HepG2 (cell line): ENCODE measurements around the gene NMBR. TPM values are rescaled to one million over a fixed set of nuclear protein-coding genes. Genes with fewer than 3 reads are reported as not detected.

Experiments used
- CCAR2 ChIP-seq: fragments of 200-400 bp; formaldehyde crosslinking; optimal IDR thresholded peaks from 2 replicates; pipeline ENCODE3; 2018; ENCODE audit warnings: low read depth, mild to moderate bottlenecking, low read length, moderate library complexity
- CREM ChIP-seq, 2 experiments: sonication (generic) in 1 of 2; formaldehyde crosslinking in 1 of 2; IDR thresholded peaks; 2 replicates each; pipeline versions ENCODE4 v1.4.0 to v1.6.1; 2016 to 2020; ENCODE audit warnings: antibody characterized with exemption in 1 of 2, mild to moderate bottlenecking in 1 of 2, missing genetic modification reagents in 1 of 2
- ELF4 ChIP-seq: sonication (generic); formaldehyde crosslinking; IDR thresholded peaks from 2 replicates; pipeline ENCODE4 v1.5.0; 2020; ENCODE audit warnings: missing genetic modification reagents, mild to moderate bottlenecking, moderate library complexity, borderline replicate concordance
- EP300 ChIP-seq, 3 experiments: sonication (generic) in 1 of 3; formaldehyde crosslinking in 1 of 3; IDR thresholded peaks; 2 replicates each; pipeline versions ENCODE4 v1.5.1 to v1.6.1; 2011 to 2020; ENCODE audit warnings: low read depth in 2 of 3, low read length in 2 of 3, borderline replicate concordance in 1 of 3, improper control_type of control experiment in 1 of 3, mild to moderate bottlenecking in 1 of 3, missing genetic modification reagents in 1 of 3, moderate library complexity in 1 of 3
- GTF3A ChIP-seq: sonication (generic); formaldehyde crosslinking; conservative IDR thresholded peaks from 2 replicates; pipeline ENCODE4 v1.4.0; 2020; ENCODE audit warnings: mild to moderate bottlenecking, missing genetic modification reagents
- NR2F1 ChIP-seq, 2 experiments: fragments of 450-650 bp in 1 of 2; formaldehyde crosslinking in 1 of 2; IDR thresholded peaks; 2 replicates each; pipeline versions ENCODE4 v1.5.0 to v1.6.1; 2016 to 2020; ENCODE audit warnings: mild to moderate bottlenecking in 1 of 2, missing compliant biosample characterization in 1 of 2, missing genetic modification reagents in 1 of 2, moderate library complexity in 1 of 2
- SMAD1 ChIP-seq: sonication (generic); formaldehyde crosslinking; IDR thresholded peaks from 2 replicates; pipeline ENCODE4 v1.4.0; 2020; ENCODE audit warnings: missing genetic modification reagents, low read depth, mild to moderate bottlenecking, borderline replicate concordance
- SNAPC2 ChIP-seq: sonication (generic); formaldehyde crosslinking; IDR thresholded peaks from 2 replicates; pipeline ENCODE4 v1.8.1; 2022; ENCODE audit warnings: mild to moderate bottlenecking, missing genetic modification reagents
- SRY ChIP-seq: sonication (generic); formaldehyde crosslinking; IDR thresholded peaks from 2 replicates; pipeline ENCODE4 v1.8.0; 2022; ENCODE audit warnings: mild to moderate bottlenecking, missing genetic modification reagents
- ZNF138 ChIP-seq: sonication (generic); formaldehyde crosslinking; IDR thresholded peaks from 2 replicates; pipeline ENCODE4 v1.5.0; 2020; ENCODE audit warnings: mild to moderate bottlenecking, low read depth, missing genetic modification reagents
- ZNF143 ChIP-seq: sonication (generic); formaldehyde crosslinking; IDR thresholded peaks from 2 replicates; pipeline ENCODE4 v1.4.0; 2020; ENCODE audit warnings: missing genetic modification reagents
- ZNF282 ChIP-seq: fragments of 450-650 bp; IDR thresholded peaks from 2 replicates; pipeline ENCODE4 v1.6.1; 2018; ENCODE audit not compliant: partially characterized antibody
- ZNF333 ChIP-seq: sonication (generic); formaldehyde crosslinking; IDR thresholded peaks from 2 replicates; pipeline ENCODE4 v1.4.0; 2020; ENCODE audit warnings: mild to moderate bottlenecking, missing genetic modification reagents, borderline replicate concordance
- ZNF337 ChIP-seq: sonication (generic); formaldehyde crosslinking; IDR thresholded peaks from 2 replicates; pipeline ENCODE4 v1.5.1; 2020; ENCODE audit warnings: missing genetic modification reagents, low read depth, mild to moderate bottlenecking, borderline replicate concordance
- ZNF547 ChIP-seq: sonication (generic); formaldehyde crosslinking; IDR thresholded peaks from 2 replicates; pipeline ENCODE4 v1.5.1; 2020; ENCODE audit warnings: mild to moderate bottlenecking, missing genetic modification reagents
- polyA plus RNA-seq, 8 experiments: library from polyadenylated mRNA; depleted of rRNA in 3 of 8; stranded (reverse) in 7 of 8; unstranded in 1 of 8; fragments of >200 nt; fragmentation: Illumina TruSeq in 4 of 8; extraction: Trizol in 4 of 8; gene quantifications; 2 replicates each; pipeline versions ENCODE4 v1.2.1 to v1.2.3, GENCODE V29; 2011 to 2016; ENCODE audit warnings: low read depth in 4 of 8, missing spikeins in 1 of 8, mixed read lengths in 1 of 8; ENCODE audit not compliant: insufficient read depth in 1 of 8
- total RNA-seq, 5 experiments: library from RNA; depleted of rRNA; stranded (reverse); fragments of >200 nt; fragmentation: Illumina TruSeq; extraction: Trizol; gene quantifications; 2 replicates each; pipeline ENCODE4 v1.2.3, GENCODE V29; 2016; ENCODE audit warnings: low read depth in 1 of 5
- TF ChIP-seq, protein P1 (sequence below): sonication (generic); formaldehyde crosslinking; IDR thresholded peaks from 2 replicates; pipeline ENCODE4 v1.4.0; 2020; ENCODE audit warnings: missing genetic modification reagents
- TF ChIP-seq, protein P2 (sequence below): sonication (generic); formaldehyde crosslinking; IDR thresholded peaks from 2 replicates; pipeline ENCODE4 v1.5.1; 2020; ENCODE audit warnings: mild to moderate bottlenecking, missing genetic modification reagents
- TF ChIP-seq, protein P3 (sequence below): sonication (generic); formaldehyde crosslinking; IDR thresholded peaks from 2 replicates; pipeline ENCODE4 v1.4.0; 2020; ENCODE audit warnings: missing genetic modification reagents
- TF ChIP-seq, protein P4 (sequence below): sonication (generic); formaldehyde crosslinking; IDR thresholded peaks from 2 replicates; pipeline ENCODE4 v1.4.0; 2020; ENCODE audit warnings: missing genetic modification reagents

Gene NMBR
- total and polyA plus RNA-seq, 2 of the 13 experiments (the other 11 are each of a cell fraction or from before 2014, with no cell fraction given): not detected

DNA sequence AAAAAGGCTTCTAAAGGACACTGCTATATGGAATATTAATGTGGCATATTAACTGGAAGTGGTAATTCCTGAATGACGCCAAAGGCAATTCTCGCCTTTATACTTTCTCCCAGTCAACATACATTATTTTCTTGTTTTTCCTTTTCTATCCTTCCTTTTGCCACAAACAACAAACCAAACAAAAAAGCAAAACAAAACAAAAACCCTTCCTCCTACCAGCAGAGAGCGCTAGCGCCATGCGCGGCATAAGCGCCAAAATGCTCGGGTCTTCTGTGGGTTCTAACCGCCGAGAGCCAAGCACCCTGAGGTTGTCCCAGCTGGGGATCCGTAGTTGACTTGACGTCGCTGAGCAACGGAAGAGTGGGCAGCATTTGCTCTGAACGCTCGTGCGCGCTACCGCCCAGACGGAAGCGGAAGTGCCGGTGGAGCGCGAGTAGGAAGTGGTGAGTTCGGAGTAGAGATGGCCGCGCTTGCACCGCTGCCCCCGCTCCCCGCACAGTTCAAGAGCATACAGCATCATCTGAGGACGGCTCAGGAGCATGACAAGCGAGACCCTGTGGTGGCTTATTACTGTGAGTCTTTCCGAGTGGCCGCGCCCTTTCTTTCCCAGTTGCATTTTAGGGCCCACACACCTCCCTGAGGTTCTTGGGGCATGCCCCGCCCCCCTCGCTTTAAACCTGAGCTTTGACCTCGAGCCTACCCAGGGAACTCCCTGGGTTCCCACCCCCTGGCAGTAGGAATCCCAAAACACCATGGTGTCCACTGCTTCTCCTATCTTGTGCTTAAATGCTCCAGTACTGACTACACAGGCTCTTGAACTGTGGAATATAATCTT is at the start of gene NMBR, which contains the start of gene VTA1 (continued):
- TF ChIP-seq EP300 (IDR thresholded peaks at IDR 0.05; ENCODE audit: low read depth in 2 of 2, low read length in 2 of 2) (peak in 1 of 2 experiments; percentile 62; a peak in 2 of 4 replicates), EP300 (CRISPR knock-in tag; IDR thresholded peaks at IDR 0.05; ENCODE audit: borderline replicate concordance) (peak; percentile 57), ZNF282 (no peak), CCAR2 (peak; percentile 91), SRY (0 out of 2 replicates have a peak, but pooled peaks have one; percentile 73), GTF3A (CRISPR knock-in tag) (peak; percentile 98), ZNF547 (CRISPR knock-in tag) (peak; percentile 90), ZNF333 (CRISPR knock-in tag) (no peak; the same call in 1 of the 2 replicates), ZNF337 (CRISPR knock-in tag) (no peak), ZNF138 (CRISPR knock-in tag) (no peak), ZNF143 (peak; percentile 57), SMAD1 (peak; percentile 95; the same call in 1 of the 2 replicates), SNAPC2 (CRISPR knock-in tag) (peak; percentile 73; the same call in 1 of the 2 replicates), ELF4 (CRISPR knock-in tag) (peak; percentile 99), CREM (IDR thresholded peaks at IDR 0.05) (peak; percentile 91), CREM (CRISPR knock-in tag; IDR thresholded peaks at IDR 0.05) (no peak), NR2F1 (CRISPR knock-in tag; IDR thresholded peaks at IDR 0.05) (peak; percentile 48 to 80; a peak in 3 of 4 replicates)
- TF ChIP-seq, protein P1, sequence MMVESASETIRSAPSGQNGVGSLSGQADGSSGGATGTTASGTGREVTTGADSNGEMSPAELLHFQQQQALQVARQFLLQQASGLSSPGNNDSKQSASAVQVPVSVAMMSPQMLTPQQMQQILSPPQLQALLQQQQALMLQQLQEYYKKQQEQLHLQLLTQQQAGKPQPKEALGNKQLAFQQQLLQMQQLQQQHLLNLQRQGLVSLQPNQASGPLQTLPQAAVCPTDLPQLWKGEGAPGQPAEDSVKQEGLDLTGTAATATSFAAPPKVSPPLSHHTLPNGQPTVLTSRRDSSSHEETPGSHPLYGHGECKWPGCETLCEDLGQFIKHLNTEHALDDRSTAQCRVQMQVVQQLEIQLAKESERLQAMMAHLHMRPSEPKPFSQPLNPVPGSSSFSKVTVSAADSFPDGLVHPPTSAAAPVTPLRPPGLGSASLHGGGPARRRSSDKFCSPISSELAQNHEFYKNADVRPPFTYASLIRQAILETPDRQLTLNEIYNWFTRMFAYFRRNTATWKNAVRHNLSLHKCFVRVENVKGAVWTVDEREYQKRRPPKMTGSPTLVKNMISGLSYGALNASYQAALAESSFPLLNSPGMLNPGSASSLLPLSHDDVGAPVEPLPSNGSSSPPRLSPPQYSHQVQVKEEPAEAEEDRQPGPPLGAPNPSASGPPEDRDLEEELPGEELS (CRISPR knock-in tag): peak; percentile 90
- TF ChIP-seq, protein P2, sequence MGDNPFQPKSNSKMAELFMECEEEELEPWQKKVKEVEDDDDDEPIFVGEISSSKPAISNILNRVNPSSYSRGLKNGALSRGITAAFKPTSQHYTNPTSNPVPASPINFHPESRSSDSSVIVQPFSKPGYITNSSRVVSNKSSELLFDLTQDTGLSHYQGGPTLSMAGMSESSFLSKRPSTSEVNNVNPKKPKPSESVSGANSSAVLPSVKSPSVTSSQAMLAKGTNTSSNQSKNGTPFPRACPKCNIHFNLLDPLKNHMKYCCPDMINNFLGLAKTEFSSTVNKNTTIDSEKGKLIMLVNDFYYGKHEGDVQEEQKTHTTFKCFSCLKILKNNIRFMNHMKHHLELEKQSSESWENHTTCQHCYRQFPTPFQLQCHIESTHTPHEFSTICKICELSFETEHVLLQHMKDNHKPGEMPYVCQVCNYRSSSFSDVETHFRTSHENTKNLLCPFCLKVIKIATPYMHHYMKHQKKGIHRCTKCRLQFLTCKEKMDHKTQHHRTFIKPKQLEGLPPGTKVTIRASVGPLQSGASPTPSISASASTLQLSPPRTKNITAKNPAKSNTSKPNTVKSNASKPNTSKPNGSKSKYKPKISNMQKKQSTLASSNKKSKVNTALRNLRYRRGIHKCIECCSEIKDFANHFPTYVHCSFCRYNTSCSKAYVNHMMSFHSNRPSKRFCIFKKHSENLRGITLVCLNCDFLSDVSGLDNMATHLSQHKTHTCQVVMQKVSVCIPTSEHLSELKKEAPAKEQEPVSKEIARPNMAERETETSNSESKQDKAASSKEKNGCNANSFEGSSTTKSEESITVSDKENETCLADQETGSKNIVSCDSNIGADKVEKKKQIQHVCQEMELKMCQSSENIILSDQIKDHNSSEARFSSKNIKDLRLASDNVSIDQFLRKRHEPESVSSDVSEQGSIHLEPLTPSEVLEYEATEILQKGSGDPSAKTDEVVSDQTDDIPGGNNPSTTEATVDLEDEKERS (CRISPR knock-in tag): peak; percentile 83; the same call in 1 of the 2 replicates
- TF ChIP-seq, protein P3, sequence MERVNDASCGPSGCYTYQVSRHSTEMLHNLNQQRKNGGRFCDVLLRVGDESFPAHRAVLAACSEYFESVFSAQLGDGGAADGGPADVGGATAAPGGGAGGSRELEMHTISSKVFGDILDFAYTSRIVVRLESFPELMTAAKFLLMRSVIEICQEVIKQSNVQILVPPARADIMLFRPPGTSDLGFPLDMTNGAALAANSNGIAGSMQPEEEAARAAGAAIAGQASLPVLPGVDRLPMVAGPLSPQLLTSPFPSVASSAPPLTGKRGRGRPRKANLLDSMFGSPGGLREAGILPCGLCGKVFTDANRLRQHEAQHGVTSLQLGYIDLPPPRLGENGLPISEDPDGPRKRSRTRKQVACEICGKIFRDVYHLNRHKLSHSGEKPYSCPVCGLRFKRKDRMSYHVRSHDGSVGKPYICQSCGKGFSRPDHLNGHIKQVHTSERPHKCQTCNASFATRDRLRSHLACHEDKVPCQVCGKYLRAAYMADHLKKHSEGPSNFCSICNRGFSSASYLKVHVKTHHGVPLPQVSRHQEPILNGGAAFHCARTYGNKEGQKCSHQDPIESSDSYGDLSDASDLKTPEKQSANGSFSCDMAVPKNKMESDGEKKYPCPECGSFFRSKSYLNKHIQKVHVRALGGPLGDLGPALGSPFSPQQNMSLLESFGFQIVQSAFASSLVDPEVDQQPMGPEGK (CRISPR knock-in tag): peak; percentile 84
- TF ChIP-seq, protein P4, sequence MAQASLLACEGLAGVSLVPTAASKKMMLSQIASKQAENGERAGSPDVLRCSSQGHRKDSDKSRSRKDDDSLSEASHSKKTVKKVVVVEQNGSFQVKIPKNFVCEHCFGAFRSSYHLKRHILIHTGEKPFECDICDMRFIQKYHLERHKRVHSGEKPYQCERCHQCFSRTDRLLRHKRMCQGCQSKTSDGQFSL (CRISPR knock-in tag): peak; percentile 48; the same call in 1 of the 2 replicates
